IMR-90 (cell line): ENCODE measurements around the gene AHNAK. TPM values are rescaled to one million over a fixed set of nuclear protein-coding genes. Genes with fewer than 3 reads are reported as not detected.
A peak's percentile ranks its signal among the peaks of the same experiment; 100 is the strongest.

Experiments
- ATAC-seq: fragments of 200-7000 bp; cut with Tn5 transposase; 2 replicates; pipeline ENCODE4 v1.9.1; 2020; ENCODE audit warnings: low read depth, mild to moderate bottlenecking, moderate library complexity
- BruUV-seq: library from RNA; stranded (reverse); fragments of 400-500 nt; replicated peaks from 2 replicates; lab custom pipeline; 2021; lab: Mats Ljungman, UMichigan
- CTCF ChIA-PET: fragments of 300-600 bp; formaldehyde crosslinking; extraction: SDS; loops from one replicate; lab custom pipeline; 2021; ENCODE audit warnings: antibody characterized with exemption; lab: Yijun Ruan, JAX
- POLR2A ChIA-PET: fragments of 300-600 bp; sonication (Branson Sonifier 250); formaldehyde crosslinking; loops from one replicate; lab custom pipeline; 2022; ENCODE audit warnings: antibody characterized with exemption; ENCODE audit not compliant: unreplicated experiment; lab: Charles Lee
- DNase-seq: peaks from one replicate; pipeline ENCODE4 v3.0.0; 2013
- H2AFZ ChIP-seq: replicated peaks from 2 replicates; pipeline ENCODE3; 2013; ENCODE audit warnings: low read length, mild to moderate bottlenecking; ENCODE audit not compliant: poor library complexity
- H2AK5ac ChIP-seq: 2 replicates; pipeline ENCODE4 v1.6.1; 2013; ENCODE audit warnings: low read depth, low read length, inconsistent platforms
- H2AK9ac ChIP-seq: replicated peaks from 2 replicates; pipeline ENCODE3; 2013; ENCODE audit warnings: mild to moderate bottlenecking, low read depth, low read length, moderate library complexity; ENCODE audit not compliant: poor library complexity
- H2BK120ac ChIP-seq: 2 replicates; pipeline ENCODE4 v1.6.1; 2013; ENCODE audit warnings: low read depth, low read length, inconsistent platforms
- H2BK15ac ChIP-seq: 3 replicates; pipeline ENCODE4 v1.6.1; 2013; ENCODE audit warnings: low read depth, low read length, inconsistent platforms
- H2BK20ac ChIP-seq: 2 replicates; pipeline ENCODE4 v1.6.1; 2013; ENCODE audit warnings: low read depth, mild to moderate bottlenecking, inconsistent platforms, low read length, moderate library complexity
- H2BK5ac ChIP-seq: 2 replicates; pipeline ENCODE4 v1.6.1; 2013; ENCODE audit warnings: mild to moderate bottlenecking, low read depth, low read length, inconsistent platforms; ENCODE audit not compliant: poor library complexity, severe bottlenecking
- H3K14ac ChIP-seq: replicated peaks from 2 replicates; pipeline ENCODE4 v1.6.1; 2013; ENCODE audit warnings: low read depth, low read length, inconsistent platforms
- H3K18ac ChIP-seq: 2 replicates; pipeline ENCODE4 v1.6.1; 2013; ENCODE audit warnings: low read depth, low read length, control low read depth
- H3K23ac ChIP-seq: 2 replicates; pipeline ENCODE4 v1.6.1; 2013; ENCODE audit warnings: low read depth, low read length, inconsistent platforms
- H3K27ac ChIP-seq: 2 replicates; pipeline ENCODE4 v1.5.1; 2013; ENCODE audit warnings: mild to moderate bottlenecking, control low read depth, low read length; ENCODE audit not compliant: insufficient read depth
- H3K27me3 ChIP-seq: 2 replicates; pipeline ENCODE4 v1.6.1; 2013; ENCODE audit warnings: low read length; ENCODE audit not compliant: control insufficient read depth, insufficient read depth
- H3K36me3 ChIP-seq: 2 replicates; pipeline ENCODE4 v1.6.1; 2013; ENCODE audit warnings: low read length, mixed read lengths; ENCODE audit not compliant: control insufficient read depth, insufficient read depth
- H3K4ac ChIP-seq: 2 replicates; pipeline ENCODE4 v1.6.1; 2013; ENCODE audit warnings: low read depth, low read length, inconsistent platforms
- H3K4me1 ChIP-seq: 2 replicates; pipeline ENCODE4 v1.6.1; 2013; ENCODE audit warnings: low read length, mixed read lengths; ENCODE audit not compliant: control insufficient read depth, insufficient read depth
- H3K4me2 ChIP-seq: 2 replicates; pipeline ENCODE4 v1.6.1; 2013; ENCODE audit warnings: low read depth, mild to moderate bottlenecking, control low read depth, low read length, moderate library complexity
- H3K4me3 ChIP-seq: 2 replicates; pipeline ENCODE4 v1.5.1; 2013; ENCODE audit warnings: low read depth, mild to moderate bottlenecking, control low read depth, low read length, moderate library complexity; ENCODE audit not compliant: insufficient read depth
- H3K56ac ChIP-seq: 2 replicates; pipeline ENCODE4 v1.6.1; 2013; ENCODE audit warnings: low read length, inconsistent platforms; ENCODE audit not compliant: insufficient read depth; ENCODE audit errors: extremely low read depth
- H3K79me1 ChIP-seq, 2 experiments: 2 replicates each; pipeline ENCODE4 v1.6.1; 2013; ENCODE audit warnings: low read length in 2 of 2, inconsistent platforms in 1 of 2, low read depth in 1 of 2
- H3K9ac ChIP-seq: 2 replicates; pipeline ENCODE4 v1.6.1; 2013; ENCODE audit warnings: low read depth, low read length, control low read depth
- H3K9me1 ChIP-seq: 2 replicates; pipeline ENCODE4 v1.6.1; 2013; ENCODE audit warnings: low read length, inconsistent platforms; ENCODE audit not compliant: insufficient read depth
- H3K9me3 ChIP-seq: 2 replicates; pipeline ENCODE4 v1.6.1; 2013; ENCODE audit warnings: low read length; ENCODE audit not compliant: control insufficient read depth, insufficient read depth
- H4K20me1 ChIP-seq: 2 replicates; pipeline ENCODE4 v1.6.1; 2013; ENCODE audit warnings: low read length, inconsistent platforms; ENCODE audit not compliant: insufficient read depth
- H4K5ac ChIP-seq: 2 replicates; pipeline ENCODE4 v1.6.1; 2013; ENCODE audit warnings: mild to moderate bottlenecking, low read depth, low read length, control low read depth
- H4K8ac ChIP-seq, 2 experiments: 2 replicates each; pipeline ENCODE4 v1.6.1; 2013; ENCODE audit warnings: low read depth in 2 of 2, low read length in 2 of 2, control low read depth in 1 of 2, inconsistent platforms in 1 of 2
- H4K91ac ChIP-seq: 2 replicates; pipeline ENCODE4 v1.6.1; 2013; ENCODE audit warnings: low read depth, low read length, inconsistent platforms; ENCODE audit not compliant: insufficient read depth
- CEBPB ChIP-seq: IDR thresholded peaks from 2 replicates; pipeline ENCODE4 v1.6.1; 2012; ENCODE audit warnings: low read depth, low read length, improper control_type of control experiment
- CHD1 ChIP-seq: IDR thresholded peaks from 2 replicates; pipeline ENCODE4 v1.6.1; 2012; ENCODE audit warnings: low read depth, low read length, improper control_type of control experiment
- ELK1 ChIP-seq: fragments of 150-350 bp; IDR thresholded peaks from 2 replicates; pipeline ENCODE4 v1.6.1; 2016; ENCODE audit warnings: low read depth, mild to moderate bottlenecking, low read length, moderate library complexity, borderline replicate concordance
- FOS ChIP-seq: fragments of 150-350 bp; IDR thresholded peaks from 2 replicates; pipeline ENCODE4 v1.6.1; 2016; ENCODE audit warnings: low read depth, low read length
- MXI1 ChIP-seq: IDR thresholded peaks from 2 replicates; pipeline ENCODE4 v1.6.1; 2012; ENCODE audit warnings: low read depth, mild to moderate bottlenecking, low read length, moderate library complexity, borderline replicate concordance
- NFE2L2 ChIP-seq: fragments of 150-350 bp; IDR thresholded peaks from 2 replicates; pipeline ENCODE4 v1.6.1; 2016; ENCODE audit warnings: low read depth, mild to moderate bottlenecking, low read length
- RAD21 ChIP-seq: IDR thresholded peaks from 2 replicates; pipeline ENCODE4 v1.6.1; 2012; ENCODE audit warnings: low read length, improper control_type of control experiment
- RCOR1 ChIP-seq: IDR thresholded peaks from 2 replicates; pipeline ENCODE4 v1.6.1; 2012; ENCODE audit warnings: mild to moderate bottlenecking, low read length, improper control_type of control experiment; ENCODE audit not compliant: insufficient replicate concordance
- RFX5 ChIP-seq: IDR thresholded peaks from 2 replicates; pipeline ENCODE4 v1.8.0; 2012; ENCODE audit warnings: low read depth, mild to moderate bottlenecking, low read length, moderate library complexity
- SMC3 ChIP-seq: fragments of 150-350 bp; IDR thresholded peaks from 2 replicates; pipeline ENCODE4 v1.6.1; 2016; ENCODE audit warnings: low read depth, mild to moderate bottlenecking, antibody characterized with exemption, low read length, moderate library complexity
- WGBS, 2 experiments: methylation state at CpG; one replicate each; pipeline versions ENCODE4 v1.1.5 to v1.1.7; 2013; ENCODE audit warnings: missing lambda C conversion rate in 2 of 2; ENCODE audit not compliant: insufficient read length in 1 of 2; ENCODE audit errors: extremely low coverage in 2 of 2; 5-methylcytosine and 5-hydroxymethylcytosine counted together
- dilution Hi-C: fragments of 300-500 bp; cut with HindIII; formaldehyde crosslinking; loops from one replicate; pipeline ENCODE4 v1.14.3; 2018; ENCODE audit warnings: low sequenced_read_pairs; ENCODE audit not compliant: unreplicated experiment
- in situ Hi-C: fragments of 300-500 bp; cut with MboI; formaldehyde crosslinking; loops from 3 replicates; pipeline ENCODE4 v1.14.3; 2019; ENCODE audit warnings: low sequenced_read_pairs, inconsistent platforms, mixed read lengths
- intact Hi-C: fragments of 100-400 bp; cut with micrococcal nuclease; formaldehyde crosslinking; loops from 2 replicates; pipeline ENCODE4 v1.10.0; 2022
- polyA plus RNA-seq, 3 experiments: library from polyadenylated mRNA; depleted of rRNA; stranded (reverse); fragments of >200 nt; gene quantifications; 2 replicates each; pipeline ENCODE4 v1.2.3, GENCODE V29; 2012; ENCODE audit warnings: low replicate concordance in 1 of 3
- total RNA-seq: library from RNA; depleted of rRNA; stranded (reverse); fragments of >200 nt; gene quantifications from 2 replicates; pipeline ENCODE4 v1.2.3, GENCODE V29; 2012

The AHNAK gene
- total and polyA plus RNA-seq, 2 of the 4 experiments (the other 2 are of a cell fraction): 95.1 to 695 TPM

GRCh38 chr11:62565100-62565802 is 18.6 kb upstream of the AHNAK start:
- Histone ChIP-seq H3K9me3 (no peaks in the 10 kb centered on the region), H3K36me3 (peaks cover 50% of the 10 kb centered on the region), H4K91ac (no peak overlapping the region), H3K4ac (no peak overlapping the region), H3K4me3 (no peak overlapping the region), H3K23ac (peak overlapping the region; percentile 35; the same call in 1 of the 2 replicates), H3K14ac (no peak overlapping the region), H4K5ac (no peak overlapping the region), H2BK15ac (no peak overlapping the region), H3K4me1 (no peaks in the 10 kb centered on the region), H2BK20ac (no peak overlapping the region), H2BK5ac (no peak overlapping the region), H4K8ac (no peak overlapping the region), H3K9ac (no peak overlapping the region), H3K9me1 (no peaks in the 10 kb centered on the region), H2AK9ac (no peak overlapping the region), H4K20me1 (peaks cover 57% of the 10 kb centered on the region), H2AFZ (no peak overlapping the region), H3K56ac (no peak overlapping the region), H3K18ac (no peak overlapping the region), H3K4me2 (no peak overlapping the region), H2AK5ac (no peak overlapping the region), H3K27me3 (no peaks in the 10 kb centered on the region), H3K79me1 (peaks cover 8 to 33% of the 10 kb centered on the region in 2 experiments; a peak in 3 of 4 replicates), H3K27ac (no peak overlapping the region), H2BK120ac (no peak overlapping the region)
- intact Hi-C loops (no loop called here), in situ Hi-C loops (no loop called here), dilution Hi-C loops (no loop called here)
- TF ChIP-seq CHD1: no peak
- no peak for TF ChIP-seq RAD21
- no peak for TF ChIP-seq MXI1
- TF ChIP-seq CEBPB: no peak
- TF ChIP-seq NFE2L2: no peak
- TF ChIP-seq FOS: no peak
- TF ChIP-seq SMC3: no peak
- no peak for TF ChIP-seq RFX5
- no peak for TF ChIP-seq RCOR1
- no peak for TF ChIP-seq ELK1
- CTCF ChIA-PET: interaction anchor here (0.7 to 1.1 kb wide), 2 partner anchors 141 to 166 kb away, joined by 3 read pairs; no protein-coding TSS in a partner anchor
- whole genome bisulfite sequencing, 2 experiments: no CpG with 5 or more reads among the region's 5 CpGs
- POLR2A ChIA-PET: interaction anchor here (0.6 kb wide), 1 partner anchor 135 kb away, joined by 3 read pairs; no protein-coding TSS in a partner anchor
- DNase-seq (no peak), ATAC-seq (no peak)
- BruUV-seq: no TSS peak
